Osteoblast (primary cell): ENCODE results near the gene SMDT1. TPM values are rescaled to one million over a fixed set of nuclear protein-coding genes. Genes with fewer than 3 reads are reported as not detected.
"Not testable (repeated sequence)": the region's sequence is repeated elsewhere in the genome, so short reads cannot be mapped to it uniquely, and the experiment has no call there.

ENCODE experiments used
- DNase-seq: peaks from one replicate; pipeline ENCODE4 v3.0.0; 2011; ENCODE audit warnings: low spot score, mixed read lengths; ENCODE audit not compliant: insufficient read length; ENCODE audit errors: missing footprints
- H2AFZ ChIP-seq: 2 replicates; pipeline ENCODE4 v1.6.0; 2011; ENCODE audit warnings: mild to moderate bottlenecking, low read length
- H3K27ac ChIP-seq: 2 replicates; pipeline ENCODE4 v1.5.1; 2011; ENCODE audit warnings: mild to moderate bottlenecking, low read depth, low read length, moderate library complexity
- H3K27me3 ChIP-seq: 2 replicates; pipeline ENCODE4 v1.6.0; 2012; ENCODE audit warnings: mild to moderate bottlenecking, control low read depth, inconsistent platforms, low read length, moderate library complexity; ENCODE audit not compliant: insufficient read depth
- H3K36me3 ChIP-seq: 2 replicates; pipeline ENCODE4 v1.5.1; 2011; ENCODE audit warnings: mild to moderate bottlenecking, low read length, control low read depth, moderate library complexity; ENCODE audit not compliant: insufficient read depth
- H3K4me1 ChIP-seq: 2 replicates; pipeline ENCODE4 v1.5.1; 2011; ENCODE audit warnings: mild to moderate bottlenecking, low read length, control low read depth, moderate library complexity; ENCODE audit not compliant: insufficient read depth
- H3K4me2 ChIP-seq: 2 replicates; pipeline ENCODE4 v1.6.0; 2011; ENCODE audit warnings: mild to moderate bottlenecking, low read length; ENCODE audit not compliant: insufficient read depth
- H3K4me3 ChIP-seq: fragments of 200-600 bp; sonication (generic); 3 replicates; pipeline ENCODE4 v1.5.1; 2012; ENCODE audit warnings: mild to moderate bottlenecking, low read length, inconsistent platforms; ENCODE audit not compliant: insufficient read depth
- H3K79me2 ChIP-seq: 2 replicates; pipeline ENCODE4 v1.6.0; 2012; ENCODE audit warnings: mild to moderate bottlenecking, low read length, control low read depth, inconsistent platforms; ENCODE audit not compliant: insufficient read depth
- H3K9me3 ChIP-seq: 2 replicates; pipeline ENCODE4 v1.5.1; 2011; ENCODE audit warnings: low read depth, low read length, control low read depth
- H4K20me1 ChIP-seq: 2 replicates; pipeline ENCODE4 v1.6.0; 2012; ENCODE audit warnings: mild to moderate bottlenecking, low read length, control low read depth; ENCODE audit not compliant: insufficient read depth
- CTCF ChIP-seq: IDR thresholded peaks from 2 replicates; pipeline ENCODE4 v1.5.1; 2011; ENCODE audit warnings: mild to moderate bottlenecking, low read depth, low read length, moderate library complexity; ENCODE audit errors: extremely low read depth
- total RNA-seq: library from RNA; depleted of rRNA; stranded (reverse); fragments of >200 nt; gene quantifications from 2 replicates; pipeline ENCODE4 v1.2.3, GENCODE V29; 2012

Gene SMDT1
- total RNA-seq, 1 donor = 4.7 TPM

- peaks cover 8% of the 10 kb centered on the region for H4K20me1 ChIP-seq
- H3K79me2 ChIP-seq = no peaks in the 10 kb centered on the region
- H3K9me3 ChIP-seq = peaks cover 9% of the 10 kb centered on the region
- H3K4me1 ChIP-seq = no peaks in the 10 kb centered on the region
- no peaks in the 10 kb centered on the region for H3K36me3 ChIP-seq
- no peak overlapping the region for H2AFZ ChIP-seq
- H3K4me2 ChIP-seq = no peak overlapping the region
- TF ChIP-seq CTCF = peak; percentile 46
- H3K27me3 ChIP-seq = no peaks in the 10 kb centered on the region
- no peak overlapping the region for H3K27ac ChIP-seq
- DNase-seq = no peak
- H3K4me3 ChIP-seq = no peak overlapping the region
Observed at GRCh38 chr22:42114721-42115120, 35.2 kb downstream of the SMDT1 start.

GRCh38 chr22:42115420-42115830 is 35.9 kb downstream of the SMDT1 start:
- H3K79me2 ChIP-seq, H3K36me3 ChIP-seq, H3K27ac ChIP-seq, DNase-seq, H2AFZ ChIP-seq, H3K4me3 ChIP-seq, H3K4me1 ChIP-seq, H3K27me3 ChIP-seq, H3K4me2 ChIP-seq, H3K9me3 ChIP-seq, H4K20me1 ChIP-seq: not testable (repeated sequence)

- no peak for DNase-seq
- no peaks in the 10 kb centered on the region for H3K79me2 ChIP-seq
- peaks cover 9% of the 10 kb centered on the region for H3K9me3 ChIP-seq
Observed at GRCh38 chr22:42116848-42117424, 37.4 kb downstream of the SMDT1 start.

GRCh38 chr22:42120231-42121021 is 40.9 kb downstream of the SMDT1 start:
- H3K4me1 ChIP-seq, H4K20me1 ChIP-seq, H3K27ac ChIP-seq, H3K36me3 ChIP-seq, DNase-seq, H3K9me3 ChIP-seq, H3K4me2 ChIP-seq, H3K27me3 ChIP-seq, H3K79me2 ChIP-seq, H2AFZ ChIP-seq, H3K4me3 ChIP-seq: not testable (repeated sequence)

More at GRCh38 chr22:42116848-42117424, 37.4 kb downstream of the SMDT1 start:
- Histone ChIP-seq H3K27me3 (no peaks in the 10 kb centered on the region), H3K4me2 (no peak overlapping the region), H4K20me1 (peaks cover 8% of the 10 kb centered on the region), H3K4me1 (no peaks in the 10 kb centered on the region), H3K36me3 (no peaks in the 10 kb centered on the region), H2AFZ (no peak overlapping the region), H3K4me3 (no peak overlapping the region), H3K27ac (no peak overlapping the region)
- no peak for TF ChIP-seq CTCF

- not testable (repeated sequence) for H3K4me1 ChIP-seq, H3K36me3 ChIP-seq, H2AFZ ChIP-seq, H3K9me3 ChIP-seq, H3K4me3 ChIP-seq, H3K79me2 ChIP-seq, H3K27ac ChIP-seq, H3K4me2 ChIP-seq, DNase-seq, H4K20me1 ChIP-seq, H3K27me3 ChIP-seq
Observed at GRCh38 chr22:42123529-42123928, 44.0 kb downstream of the SMDT1 start.
